Liver (tissue), 9 donors: Measurements from ENCODE around the gene CCDC83. TPM values are rescaled to one million over a fixed set of nuclear protein-coding genes. Genes with fewer than 3 reads are reported as not detected.

ENCODE experiments used
- DNase-seq: peaks from one replicate; pipeline ENCODE4 v3.0.0-alpha.2; 2017; ENCODE audit warnings: low spot score
- H3K27ac ChIP-seq, 2 donors: one replicate each; pipeline ENCODE4 v1.7.0; 2013; ENCODE audit warnings: inconsistent platforms in 2 of 2, low read length in 2 of 2, control low read depth in 1 of 2, low read depth in 1 of 2, mild to moderate bottlenecking in 1 of 2
- H3K27me3 ChIP-seq, 4 donors: one replicate each; pipeline versions ENCODE4 v1.6.1 to v1.7.0; 2013; ENCODE audit warnings: low read length in 3 of 4, inconsistent platforms in 1 of 4, mild to moderate bottlenecking in 1 of 4, moderate library complexity in 1 of 4; ENCODE audit not compliant: control insufficient read depth in 4 of 4, insufficient read depth in 4 of 4
- H3K36me3 ChIP-seq, 4 donors: one replicate each; pipeline versions ENCODE4 v1.6.1 to v1.7.0; 2013; ENCODE audit warnings: low read length in 3 of 4, mild to moderate bottlenecking in 3 of 4, low read depth in 1 of 4, moderate library complexity in 1 of 4; ENCODE audit not compliant: control insufficient read depth in 4 of 4, insufficient read depth in 3 of 4
- H3K4me1 ChIP-seq, 4 donors: one replicate each; pipeline versions ENCODE4 v1.6.1 to v1.7.0; 2013; ENCODE audit warnings: low read length in 3 of 4, mild to moderate bottlenecking in 3 of 4, moderate library complexity in 1 of 4; ENCODE audit not compliant: control insufficient read depth in 4 of 4, insufficient read depth in 4 of 4
- H3K4me3 ChIP-seq, 3 donors: one replicate each; pipeline versions ENCODE4 v1.6.1 to v1.7.0; 2013; ENCODE audit warnings: low read length in 3 of 3, control low read depth in 1 of 3, low read depth in 1 of 3, mild to moderate bottlenecking in 1 of 3
- H3K9ac ChIP-seq, 2 donors: one replicate each; pipeline ENCODE4 v1.7.0; 2013; ENCODE audit warnings: low read length in 2 of 2, mild to moderate bottlenecking in 2 of 2, moderate library complexity in 2 of 2, control low read depth in 1 of 2, low read depth in 1 of 2
- H3K9me3 ChIP-seq, 4 donors: one replicate each; pipeline versions ENCODE4 v1.6.1 to v1.7.0; 2013; ENCODE audit warnings: low read length in 3 of 4; ENCODE audit not compliant: control insufficient read depth in 4 of 4
- EGR1 ChIP-seq, 2 donors: IDR thresholded peaks; 2 replicates each; pipeline ENCODE4 v1.6.1; 2016 to 2018; ENCODE audit warnings: antibody characterized with exemption in 2 of 2, low read depth in 2 of 2
- FOXA1 ChIP-seq: IDR thresholded peaks from 2 replicates; pipeline ENCODE4 v1.6.1; 2016; ENCODE audit warnings: antibody characterized with exemption
- FOXA2 ChIP-seq: IDR thresholded peaks from 2 replicates; pipeline ENCODE4 v1.6.1; 2016; ENCODE audit warnings: antibody characterized with exemption
- GABPA ChIP-seq, 2 donors: IDR thresholded peaks in 1 of 2; conservative IDR thresholded peaks in 1 of 2; 2 replicates each; pipeline ENCODE4 v1.6.1; 2016; ENCODE audit warnings: antibody characterized with exemption in 2 of 2, mild to moderate bottlenecking in 1 of 2, moderate library complexity in 1 of 2
- HNF4A ChIP-seq, 2 donors: conservative IDR thresholded peaks; 2 replicates each; pipeline ENCODE4 v1.6.1; 2016; ENCODE audit warnings: antibody characterized with exemption in 2 of 2, mild to moderate bottlenecking in 2 of 2
- JUND ChIP-seq, 2 donors: IDR thresholded peaks; 2 replicates each; pipeline ENCODE4 v1.6.1; 2016; ENCODE audit warnings: antibody characterized with exemption in 2 of 2
- NR2F2 ChIP-seq: IDR thresholded peaks from 2 replicates; pipeline ENCODE4 v1.6.1; 2016; ENCODE audit warnings: antibody characterized with exemption
- RAD21 ChIP-seq, 2 donors: IDR thresholded peaks; 2 replicates each; pipeline ENCODE4 v1.6.1; 2016; ENCODE audit warnings: antibody characterized with exemption in 2 of 2, mild to moderate bottlenecking in 2 of 2
- RXRA ChIP-seq, 2 donors: IDR thresholded peaks; 2 replicates each; pipeline ENCODE4 v1.6.1; 2017 to 2018; ENCODE audit warnings: antibody characterized with exemption in 2 of 2, mild to moderate bottlenecking in 1 of 2
- SP1 ChIP-seq: IDR thresholded peaks from 2 replicates; pipeline ENCODE4 v1.6.1; 2018; ENCODE audit warnings: antibody characterized with exemption, mild to moderate bottlenecking
- TAF1 ChIP-seq: conservative IDR thresholded peaks from 2 replicates; pipeline ENCODE4 v1.6.1; 2016; ENCODE audit warnings: antibody characterized with exemption, mild to moderate bottlenecking
- YY1 ChIP-seq: IDR thresholded peaks from 2 replicates; pipeline ENCODE4 v1.6.1; 2016; ENCODE audit warnings: antibody characterized with exemption, mild to moderate bottlenecking
- WGBS: extraction: QIAGEN DNeasy Blood & Tissue Kit; methylation state at CpG from one replicate; pipeline ENCODE4 v1.1.7; 2013; 5-methylcytosine and 5-hydroxymethylcytosine counted together
- polyA plus RNA-seq, 2 donors: library from polyadenylated mRNA; stranded (reverse) in 1 of 2; unstranded in 1 of 2; fragments of 200-250 nt in 1 of 2; fragments of >200 nt in 1 of 2; fragmentation: Nextera tagmentation in 1 of 2; extraction: Ambion mirVana in 1 of 2; gene quantifications; one replicate each; pipeline versions ENCODE4 v1.2.1 to v1.2.3, GENCODE V29; 2013 to 2015
- total RNA-seq, 2 donors: library from RNA; depleted of rRNA; stranded (reverse); fragments of >200 nt; gene quantifications; one replicate each; pipeline ENCODE4 v1.2.3, GENCODE V29; 2014
- TF ChIP-seq, protein P1 (sequence below): IDR thresholded peaks from 2 replicates; pipeline ENCODE4 v1.6.1; 2016; ENCODE audit warnings: antibody characterized with exemption, mild to moderate bottlenecking
- TF ChIP-seq, protein P2 (sequence below): IDR thresholded peaks from 2 replicates; pipeline ENCODE4 v1.6.1; 2016; ENCODE audit warnings: antibody characterized with exemption
- TF ChIP-seq, protein P3 (sequence below): fragments of 150-350 bp; IDR thresholded peaks from 2 replicates; pipeline ENCODE4 v1.5.1; 2017; ENCODE audit warnings: improper control_type of control experiment, low read depth, low read length; ENCODE audit not compliant: missing input control
- TF ChIP-seq, protein P4 (sequence below): IDR thresholded peaks from 2 replicates; pipeline ENCODE4 v1.6.1; 2016; ENCODE audit warnings: antibody characterized with exemption
- TF ChIP-seq, protein P5 (sequence below): IDR thresholded peaks from 2 replicates; pipeline ENCODE4 v1.6.1; 2016; ENCODE audit warnings: antibody characterized with exemption
- donor health status: healthy.
- donor health status: healthy.
- donor health status: healthy.
- donor health status: healthy.
- donor health status: healthy.

CCDC83 gene
- total and polyA plus RNA-seq, 4 donors = not detected

GRCh38 chr11:85810871-85811611, 44.1 kb upstream of the CCDC83 start, which contains the start of gene SYTL2:
Gene SYTL2 (minus strand): TSS chr11:85811141. CDS start chr11:85757725, 53,416 bp downstream.
- peak within 1 kb of the TSS in 1 of 2 donors; percentile 39 for H3K9ac ChIP-seq
- no peaks in the 10 kb centered on the region for H3K36me3 ChIP-seq
- peaks cover 0 to 10% (median 6%) of the 10 kb centered on the region in 4 donors for H3K4me1 ChIP-seq
- H3K27me3 ChIP-seq = no peaks in the 10 kb centered on the region
- WGBS = 3% methylated on average over 72 of the region's 72 CpGs
- no peak for TF ChIP-seq HNF4A (conservative IDR thresholded peaks at IDR 0.05)
- TF ChIP-seq TAF1 = no peak
- no peak for TF ChIP-seq YY1
- no peak for TF ChIP-seq FOXA1
- TF ChIP-seq, protein P1, sequence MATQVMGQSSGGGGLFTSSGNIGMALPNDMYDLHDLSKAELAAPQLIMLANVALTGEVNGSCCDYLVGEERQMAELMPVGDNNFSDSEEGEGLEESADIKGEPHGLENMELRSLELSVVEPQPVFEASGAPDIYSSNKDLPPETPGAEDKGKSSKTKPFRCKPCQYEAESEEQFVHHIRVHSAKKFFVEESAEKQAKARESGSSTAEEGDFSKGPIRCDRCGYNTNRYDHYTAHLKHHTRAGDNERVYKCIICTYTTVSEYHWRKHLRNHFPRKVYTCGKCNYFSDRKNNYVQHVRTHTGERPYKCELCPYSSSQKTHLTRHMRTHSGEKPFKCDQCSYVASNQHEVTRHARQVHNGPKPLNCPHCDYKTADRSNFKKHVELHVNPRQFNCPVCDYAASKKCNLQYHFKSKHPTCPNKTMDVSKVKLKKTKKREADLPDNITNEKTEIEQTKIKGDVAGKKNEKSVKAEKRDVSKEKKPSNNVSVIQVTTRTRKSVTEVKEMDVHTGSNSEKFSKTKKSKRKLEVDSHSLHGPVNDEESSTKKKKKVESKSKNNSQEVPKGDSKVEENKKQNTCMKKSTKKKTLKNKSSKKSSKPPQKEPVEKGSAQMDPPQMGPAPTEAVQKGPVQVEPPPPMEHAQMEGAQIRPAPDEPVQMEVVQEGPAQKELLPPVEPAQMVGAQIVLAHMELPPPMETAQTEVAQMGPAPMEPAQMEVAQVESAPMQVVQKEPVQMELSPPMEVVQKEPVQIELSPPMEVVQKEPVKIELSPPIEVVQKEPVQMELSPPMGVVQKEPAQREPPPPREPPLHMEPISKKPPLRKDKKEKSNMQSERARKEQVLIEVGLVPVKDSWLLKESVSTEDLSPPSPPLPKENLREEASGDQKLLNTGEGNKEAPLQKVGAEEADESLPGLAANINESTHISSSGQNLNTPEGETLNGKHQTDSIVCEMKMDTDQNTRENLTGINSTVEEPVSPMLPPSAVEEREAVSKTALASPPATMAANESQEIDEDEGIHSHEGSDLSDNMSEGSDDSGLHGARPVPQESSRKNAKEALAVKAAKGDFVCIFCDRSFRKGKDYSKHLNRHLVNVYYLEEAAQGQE = no peak
- no peak for TF ChIP-seq RXRA (IDR thresholded peaks at IDR 0.05)
- no peak for TF ChIP-seq FOXA2
- TF ChIP-seq NR2F2 = no peak
- no peak for TF ChIP-seq GABPA (IDR thresholded peaks at IDR 0.05 in 1 of 2, conservative IDR thresholded peaks at IDR 0.05 in 1 of 2)
- no peak for TF ChIP-seq SP1
- TF ChIP-seq, protein P2, sequence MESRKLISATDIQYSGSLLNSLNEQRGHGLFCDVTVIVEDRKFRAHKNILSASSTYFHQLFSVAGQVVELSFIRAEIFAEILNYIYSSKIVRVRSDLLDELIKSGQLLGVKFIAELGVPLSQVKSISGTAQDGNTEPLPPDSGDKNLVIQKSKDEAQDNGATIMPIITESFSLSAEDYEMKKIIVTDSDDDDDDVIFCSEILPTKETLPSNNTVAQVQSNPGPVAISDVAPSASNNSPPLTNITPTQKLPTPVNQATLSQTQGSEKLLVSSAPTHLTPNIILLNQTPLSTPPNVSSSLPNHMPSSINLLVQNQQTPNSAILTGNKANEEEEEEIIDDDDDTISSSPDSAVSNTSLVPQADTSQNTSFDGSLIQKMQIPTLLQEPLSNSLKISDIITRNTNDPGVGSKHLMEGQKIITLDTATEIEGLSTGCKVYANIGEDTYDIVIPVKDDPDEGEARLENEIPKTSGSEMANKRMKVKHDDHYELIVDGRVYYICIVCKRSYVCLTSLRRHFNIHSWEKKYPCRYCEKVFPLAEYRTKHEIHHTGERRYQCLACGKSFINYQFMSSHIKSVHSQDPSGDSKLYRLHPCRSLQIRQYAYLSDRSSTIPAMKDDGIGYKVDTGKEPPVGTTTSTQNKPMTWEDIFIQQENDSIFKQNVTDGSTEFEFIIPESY = no peak
- TF ChIP-seq, protein P3, sequence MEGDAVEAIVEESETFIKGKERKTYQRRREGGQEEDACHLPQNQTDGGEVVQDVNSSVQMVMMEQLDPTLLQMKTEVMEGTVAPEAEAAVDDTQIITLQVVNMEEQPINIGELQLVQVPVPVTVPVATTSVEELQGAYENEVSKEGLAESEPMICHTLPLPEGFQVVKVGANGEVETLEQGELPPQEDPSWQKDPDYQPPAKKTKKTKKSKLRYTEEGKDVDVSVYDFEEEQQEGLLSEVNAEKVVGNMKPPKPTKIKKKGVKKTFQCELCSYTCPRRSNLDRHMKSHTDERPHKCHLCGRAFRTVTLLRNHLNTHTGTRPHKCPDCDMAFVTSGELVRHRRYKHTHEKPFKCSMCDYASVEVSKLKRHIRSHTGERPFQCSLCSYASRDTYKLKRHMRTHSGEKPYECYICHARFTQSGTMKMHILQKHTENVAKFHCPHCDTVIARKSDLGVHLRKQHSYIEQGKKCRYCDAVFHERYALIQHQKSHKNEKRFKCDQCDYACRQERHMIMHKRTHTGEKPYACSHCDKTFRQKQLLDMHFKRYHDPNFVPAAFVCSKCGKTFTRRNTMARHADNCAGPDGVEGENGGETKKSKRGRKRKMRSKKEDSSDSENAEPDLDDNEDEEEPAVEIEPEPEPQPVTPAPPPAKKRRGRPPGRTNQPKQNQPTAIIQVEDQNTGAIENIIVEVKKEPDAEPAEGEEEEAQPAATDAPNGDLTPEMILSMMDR = no peak
- TF ChIP-seq EGR1 (IDR thresholded peaks at IDR 0.05; ENCODE audit: low read depth in 2 of 2) = no peak
- TF ChIP-seq, protein P4, sequence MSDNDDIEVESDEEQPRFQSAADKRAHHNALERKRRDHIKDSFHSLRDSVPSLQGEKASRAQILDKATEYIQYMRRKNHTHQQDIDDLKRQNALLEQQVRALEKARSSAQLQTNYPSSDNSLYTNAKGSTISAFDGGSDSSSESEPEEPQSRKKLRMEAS = no peak
- no peak for TF ChIP-seq JUND (IDR thresholded peaks at IDR 0.05)
- no peak for TF ChIP-seq RAD21 (IDR thresholded peaks at IDR 0.05)
- TF ChIP-seq, protein P5, sequence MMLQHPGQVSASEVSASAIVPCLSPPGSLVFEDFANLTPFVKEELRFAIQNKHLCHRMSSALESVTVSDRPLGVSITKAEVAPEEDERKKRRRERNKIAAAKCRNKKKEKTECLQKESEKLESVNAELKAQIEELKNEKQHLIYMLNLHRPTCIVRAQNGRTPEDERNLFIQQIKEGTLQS = no peak
- peak within 1 kb of the TSS; percentile 64 to 69 (median 68) for H3K4me3 ChIP-seq
- DNase-seq = peak; percentile 67
- no peak within 1 kb of the TSS for H3K27ac ChIP-seq
- H3K9me3 ChIP-seq = no peaks in the 10 kb centered on the region
